Mesenchymal stem cell (in vitro differentiated cells and primary cell): Measurements from ENCODE around the gene PARD3.

Experiments
- DNase-seq: peaks from one replicate; pipeline ENCODE4 v3.0.0-alpha.2; 2013
- H2AFZ ChIP-seq: one replicate; pipeline ENCODE4 v1.6.1; 2013; ENCODE audit warnings: low read depth, mild to moderate bottlenecking, control low read depth, inconsistent platforms, low read length, moderate library complexity
- H2AK5ac ChIP-seq: 2 replicates; pipeline ENCODE4 v1.6.1; 2013; ENCODE audit warnings: low read length, moderate library complexity, mild to moderate bottlenecking, inconsistent platforms; ENCODE audit not compliant: severe bottlenecking
- H2BK120ac ChIP-seq: one replicate; pipeline ENCODE4 v1.6.1; 2013; ENCODE audit warnings: low read depth, mild to moderate bottlenecking, inconsistent platforms, low read length, moderate library complexity
- H2BK12ac ChIP-seq, 2 experiments: one replicate each; pipeline ENCODE4 v1.6.1; 2013; ENCODE audit warnings: inconsistent platforms in 2 of 2, low read length in 2 of 2, mild to moderate bottlenecking in 2 of 2, moderate library complexity in 2 of 2, control low read depth in 1 of 2
- H2BK15ac ChIP-seq: one replicate; pipeline ENCODE4 v1.6.1; 2013; ENCODE audit warnings: mild to moderate bottlenecking, low read depth, inconsistent platforms; ENCODE audit not compliant: poor library complexity, severe bottlenecking
- H2BK5ac ChIP-seq: 2 replicates; pipeline ENCODE4 v1.6.1; 2013; ENCODE audit warnings: low read depth, mild to moderate bottlenecking, low read length, control low read depth, inconsistent platforms; ENCODE audit not compliant: poor library complexity, severe bottlenecking
- H3K14ac ChIP-seq, 2 experiments: one replicate each; pipeline ENCODE4 v1.6.1; 2013; ENCODE audit warnings: inconsistent platforms in 2 of 2, low read length in 2 of 2, control low read depth in 1 of 2, mild to moderate bottlenecking in 1 of 2, moderate library complexity in 1 of 2
- H3K18ac ChIP-seq, 2 experiments: one replicate each; pipeline ENCODE4 v1.6.1; 2013; ENCODE audit warnings: inconsistent platforms in 2 of 2, low read length in 2 of 2, control low read depth in 1 of 2, low read depth in 1 of 2, mild to moderate bottlenecking in 1 of 2
- H3K23ac ChIP-seq, 2 experiments: one replicate each; pipeline ENCODE4 v1.6.1; 2013; ENCODE audit warnings: inconsistent platforms in 2 of 2, low read length in 2 of 2, mild to moderate bottlenecking in 2 of 2, moderate library complexity in 2 of 2, control low read depth in 1 of 2
- H3K27ac ChIP-seq: 2 replicates; pipeline ENCODE4 v1.5.1; 2013; ENCODE audit warnings: mild to moderate bottlenecking, moderate library complexity, low read length, control low read depth, inconsistent platforms; ENCODE audit not compliant: poor library complexity, severe bottlenecking
- H3K27me3 ChIP-seq, 2 experiments: 2 replicates each; pipeline versions ENCODE4 v1.6.1 to v1.7.0; 2013; ENCODE audit warnings: low read length in 2 of 2, mild to moderate bottlenecking in 2 of 2, moderate library complexity in 2 of 2, control low read depth in 1 of 2, inconsistent platforms in 1 of 2; ENCODE audit not compliant: control insufficient read depth in 1 of 2, insufficient read depth in 1 of 2
- H3K36me3 ChIP-seq, 2 experiments: 2 replicates each; pipeline versions ENCODE4 v1.6.1 to v1.7.0; 2013; ENCODE audit warnings: low read length in 2 of 2, control low read depth in 1 of 2, inconsistent platforms in 1 of 2, low read depth in 1 of 2, mild to moderate bottlenecking in 1 of 2; ENCODE audit not compliant: insufficient read depth in 2 of 2, control insufficient read depth in 1 of 2
- H3K4ac ChIP-seq, 2 experiments: one replicate each; pipeline ENCODE4 v1.6.1; 2013; ENCODE audit warnings: inconsistent platforms in 2 of 2, low read length in 2 of 2, mild to moderate bottlenecking in 2 of 2, moderate library complexity in 2 of 2, control low read depth in 1 of 2, low read depth in 1 of 2
- H3K4me1 ChIP-seq: 2 replicates; pipeline ENCODE4 v1.6.1; 2013; ENCODE audit warnings: low read depth, low read length, control low read depth; ENCODE audit not compliant: control insufficient read depth, insufficient read depth
- H3K4me2 ChIP-seq: 2 replicates; pipeline ENCODE4 v1.6.1; 2013; ENCODE audit warnings: low read length, mild to moderate bottlenecking, inconsistent platforms; ENCODE audit not compliant: poor library complexity, severe bottlenecking
- H3K4me3 ChIP-seq, 2 experiments: 2 replicates each; pipeline versions ENCODE4 v1.5.1 to v1.7.0; 2013; ENCODE audit warnings: low read length in 2 of 2, mild to moderate bottlenecking in 2 of 2, control low read depth in 1 of 2, low read depth in 1 of 2; ENCODE audit not compliant: insufficient read depth in 1 of 2
- H3K79me1 ChIP-seq: replicated peaks from 2 replicates; pipeline ENCODE4 v1.6.1; 2013; ENCODE audit warnings: mild to moderate bottlenecking, control low read depth, low read length, inconsistent platforms; ENCODE audit not compliant: poor library complexity, severe bottlenecking
- H3K9ac ChIP-seq: 2 replicates; pipeline ENCODE4 v1.7.0; 2013; ENCODE audit warnings: mild to moderate bottlenecking, low read length, moderate library complexity
- H3K9me3 ChIP-seq: 2 replicates; pipeline ENCODE4 v1.7.0; 2013; ENCODE audit warnings: mild to moderate bottlenecking, low read length; ENCODE audit not compliant: control insufficient read depth
- H4K8ac ChIP-seq: one replicate; pipeline ENCODE4 v1.6.1; 2013; ENCODE audit warnings: inconsistent platforms, mild to moderate bottlenecking, low read length, moderate library complexity
- H4K91ac ChIP-seq: one replicate; pipeline ENCODE4 v1.6.1; 2013; ENCODE audit warnings: mild to moderate bottlenecking, low read length, inconsistent platforms
- WGBS: methylation state at CpG from one replicate; pipeline ENCODE4 v1.1.7; 2013; ENCODE audit warnings: mixed read lengths; 5-methylcytosine and 5-hydroxymethylcytosine counted together

Gene PARD3

GRCh38 chr10:34679177-34679576, 135.9 kb downstream of the PARD3 start:
- Histone ChIP-seq H4K91ac (no peak overlapping the region), H3K79me1 (peaks cover 25% of the 10 kb centered on the region), H2AK5ac (no peak overlapping the region), H2BK12ac (no peak overlapping the region), H3K4me1 (peaks cover 11% of the 10 kb centered on the region), H2BK120ac (no peak overlapping the region), H4K8ac (no peak overlapping the region), H3K14ac (no peak overlapping the region), H3K36me3 (peaks cover 0 to 9% of the 10 kb centered on the region in 2 experiments), H3K4me3 (no peak overlapping the region), H3K18ac (no peak overlapping the region), H2BK15ac (no peak overlapping the region), H3K23ac (no peak overlapping the region), H2AFZ (no peak overlapping the region), H3K4me2 (no peak overlapping the region), H3K9me3 (no peaks in the 10 kb centered on the region), H3K27ac (no peak overlapping the region), H3K9ac (no peak overlapping the region), H3K27me3 (no peaks in the 10 kb centered on the region), H2BK5ac (no peak overlapping the region), H3K4ac (no peak overlapping the region)
- 98% methylated on average over 4 of the region's 8 CpGs for WGBS
- no peak for DNase-seq

- Histone ChIP-seq H2BK12ac (no peak overlapping the region), H3K4me2 (no peak overlapping the region), H2AFZ (no peak overlapping the region), H3K36me3 (peaks cover 0 to 9% of the 10 kb centered on the region in 2 experiments), H4K8ac (no peak overlapping the region), H3K4ac (no peak overlapping the region), H2BK5ac (no peak overlapping the region), H3K23ac (no peak overlapping the region), H2BK15ac (no peak overlapping the region), H2BK120ac (no peak overlapping the region), H3K4me3 (no peak overlapping the region), H3K79me1 (peaks cover 23% of the 10 kb centered on the region), H3K9me3 (no peaks in the 10 kb centered on the region), H3K14ac (no peak overlapping the region), H3K4me1 (peaks cover 8% of the 10 kb centered on the region), H3K27me3 (no peaks in the 10 kb centered on the region), H3K18ac (no peak overlapping the region), H4K91ac (no peak overlapping the region), H2AK5ac (no peak overlapping the region), H3K9ac (no peak overlapping the region), H3K27ac (no peak overlapping the region)
- 87% methylated on average over 3 of the region's 4 CpGs for WGBS
- no peak for DNase-seq
These were observed 137.5 kb downstream of the PARD3 start for GRCh38 chr10:34677591-34677990.

GRCh38 chr10:34677132-34677531, 138.0 kb downstream of the PARD3 start:
- Histone ChIP-seq H3K23ac (no peak overlapping the region), H3K4me3 (no peak overlapping the region), H2BK5ac (no peak overlapping the region), H3K14ac (no peak overlapping the region), H3K79me1 (peaks cover 23% of the 10 kb centered on the region), H3K9me3 (no peaks in the 10 kb centered on the region), H3K4me1 (peaks cover 9% of the 10 kb centered on the region), H2BK120ac (no peak overlapping the region), H3K27me3 (no peaks in the 10 kb centered on the region), H3K36me3 (peaks cover 0 to 9% of the 10 kb centered on the region in 2 experiments), H2AFZ (no peak overlapping the region), H2BK15ac (no peak overlapping the region), H3K9ac (no peak overlapping the region), H3K4ac (no peak overlapping the region), H4K8ac (no peak overlapping the region), H3K4me2 (no peak overlapping the region), H3K18ac (no peak overlapping the region), H2AK5ac (no peak overlapping the region), H3K27ac (no peak overlapping the region), H2BK12ac (no peak overlapping the region), H4K91ac (no peak overlapping the region)
- DNase-seq = no peak

- H2BK15ac ChIP-seq = no peak overlapping the region
- H2AK5ac ChIP-seq = no peak overlapping the region
- no peaks in the 10 kb centered on the region for H3K9me3 ChIP-seq
- WGBS = 96% methylated on average over 7 of the region's 8 CpGs
- H3K4me1 ChIP-seq = peaks cover 13% of the 10 kb centered on the region
- no peak overlapping the region for H3K23ac ChIP-seq
- peaks cover 23% of the 10 kb centered on the region for H3K79me1 ChIP-seq
- no peak overlapping the region for H2BK12ac ChIP-seq
- H3K4me3 ChIP-seq = no peak overlapping the region
- no peak overlapping the region for H3K27ac ChIP-seq
- peaks cover 0 to 10% of the 10 kb centered on the region in 2 experiments for H3K36me3 ChIP-seq
- H4K8ac ChIP-seq = no peak overlapping the region
- no peak overlapping the region for H3K4me2 ChIP-seq
- H3K14ac ChIP-seq = no peak overlapping the region
- no peak overlapping the region for H3K9ac ChIP-seq
- H2AFZ ChIP-seq = no peak overlapping the region
- H2BK5ac ChIP-seq = no peak overlapping the region
- no peak overlapping the region for H2BK120ac ChIP-seq
- no peak for DNase-seq
- no peak overlapping the region for H4K91ac ChIP-seq
- H3K27me3 ChIP-seq = no peaks in the 10 kb centered on the region
- no peak overlapping the region for H3K18ac ChIP-seq
- H3K4ac ChIP-seq = no peak overlapping the region
These were observed 140.9 kb downstream of the PARD3 start for GRCh38 chr10:34674176-34674575.
